Dermis blood vessel endothelial cell (primary cell): ENCODE results near the gene AIRE. TPM values are rescaled to one million over a fixed set of nuclear protein-coding genes. Genes with fewer than 3 reads are reported as not detected.

Experiments
- DNase-seq: peaks from one replicate; pipeline ENCODE4 v3.0.0; 2010
- total RNA-seq: library from RNA; depleted of rRNA; stranded (reverse); fragments of >200 nt; gene quantifications from 2 replicates; pipeline ENCODE4 v1.2.3, GENCODE V29; 2014

Gene AIRE
- total RNA-seq, 1 donor from 2014 or later: not detected

DNA sequence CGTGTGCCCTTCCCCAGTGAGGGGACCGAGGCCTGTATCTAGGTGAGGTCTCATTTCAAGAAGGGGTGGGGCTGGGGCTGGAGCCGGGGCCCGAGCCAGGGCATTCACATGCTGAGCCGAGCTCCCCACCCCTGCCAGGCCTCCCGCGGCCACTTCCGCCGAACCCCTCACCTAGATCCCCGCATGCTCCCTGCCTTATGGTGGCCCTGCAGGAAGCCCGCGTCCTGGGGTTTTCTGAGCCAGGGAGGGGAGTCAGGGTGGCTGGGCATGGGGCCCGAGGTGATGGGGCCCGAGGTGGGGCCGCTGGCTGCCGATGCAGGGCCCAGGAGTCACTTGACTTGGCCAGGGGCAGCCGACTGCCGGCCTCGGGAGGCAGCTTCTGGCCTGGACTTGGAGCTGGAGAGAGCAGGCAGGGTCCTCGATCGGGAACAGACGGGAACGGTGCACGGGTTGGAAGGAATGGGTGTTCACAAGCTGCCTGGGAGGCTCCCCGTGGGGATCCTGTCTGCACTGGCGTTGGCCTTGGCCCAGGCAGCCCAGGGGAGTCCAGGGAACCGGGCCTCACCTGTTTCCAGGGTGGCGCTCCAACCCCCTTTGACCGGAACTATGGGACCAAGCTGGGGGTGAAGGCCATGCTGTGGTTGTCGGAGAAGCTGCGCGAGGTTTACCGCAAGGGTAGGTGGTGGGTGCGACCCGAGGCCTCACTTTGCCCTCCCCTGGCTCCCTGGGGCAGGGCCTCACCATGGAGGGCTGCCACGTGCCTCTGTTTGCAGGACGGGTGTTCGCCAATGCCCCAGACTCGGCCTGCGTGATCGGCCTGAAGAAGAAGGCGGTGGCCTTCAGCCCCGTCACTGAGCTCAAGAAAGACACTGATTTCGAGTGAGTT is 40.0 kb downstream of the AIRE start:
- DNase-seq: no peak

DNA sequence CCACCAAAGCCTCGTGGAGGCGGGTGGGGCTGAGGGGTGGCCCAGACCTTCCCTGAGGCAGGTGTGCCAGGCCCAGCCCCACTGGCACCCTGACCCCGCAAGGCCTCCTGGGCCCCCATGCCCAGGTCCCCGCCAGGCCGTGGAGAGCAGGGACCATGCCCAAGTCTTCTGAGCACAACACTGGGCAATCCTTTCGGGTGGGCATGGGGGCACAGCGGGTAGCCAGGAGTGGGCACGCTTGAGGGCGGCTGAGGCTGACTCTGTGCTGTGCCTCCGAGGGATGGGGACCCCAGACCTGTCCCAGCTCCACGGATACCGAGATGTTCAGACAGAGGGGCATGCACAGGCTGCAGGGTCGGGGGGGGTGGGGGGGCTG is 40.6 kb downstream of the AIRE start:
- DNase-seq: no peak

DNA sequence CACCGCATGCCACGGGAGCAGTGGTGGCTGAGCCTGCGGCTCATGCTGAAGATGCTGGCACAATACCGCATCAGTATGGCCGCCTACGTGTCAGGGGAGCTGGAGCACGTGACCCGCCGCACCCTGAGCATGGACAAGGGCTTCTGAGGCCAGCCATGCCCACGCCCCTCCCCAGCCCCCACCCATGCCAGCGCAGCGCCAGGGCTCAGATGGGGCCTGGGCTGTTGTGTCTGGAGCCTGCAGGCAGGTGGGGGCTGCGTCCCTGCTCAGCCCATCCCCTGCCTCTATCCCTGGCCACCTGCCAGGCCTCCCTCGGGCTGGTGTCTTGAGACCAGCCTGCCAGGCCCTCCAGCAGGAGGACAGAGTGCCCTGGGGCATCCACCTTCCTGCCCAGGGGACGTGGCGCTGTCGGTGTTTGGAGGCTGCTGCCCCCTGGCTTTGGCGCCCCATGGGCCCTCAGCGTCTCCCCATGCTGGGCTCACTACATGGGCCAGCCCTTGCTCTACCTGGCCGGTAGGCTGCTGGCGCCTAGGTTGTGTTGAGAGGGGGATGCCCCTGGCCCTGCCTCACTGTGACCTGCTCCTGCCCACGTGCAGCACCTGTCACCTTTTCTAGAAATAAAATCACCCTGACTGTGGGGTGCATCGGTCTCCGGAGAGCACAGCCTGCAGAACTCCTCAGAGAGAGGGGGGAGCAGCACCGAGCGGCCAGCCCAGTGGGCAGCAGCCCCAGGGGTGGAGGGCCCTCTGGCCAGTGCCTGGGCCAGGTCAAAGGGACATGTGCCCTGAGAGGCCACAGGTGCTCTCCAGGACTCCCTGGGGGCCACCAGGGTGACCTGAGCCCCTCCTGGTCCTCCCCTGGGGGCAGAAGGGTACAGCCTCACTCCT is 41.3 kb downstream of the AIRE start:
- no peak for DNase-seq

DNA sequence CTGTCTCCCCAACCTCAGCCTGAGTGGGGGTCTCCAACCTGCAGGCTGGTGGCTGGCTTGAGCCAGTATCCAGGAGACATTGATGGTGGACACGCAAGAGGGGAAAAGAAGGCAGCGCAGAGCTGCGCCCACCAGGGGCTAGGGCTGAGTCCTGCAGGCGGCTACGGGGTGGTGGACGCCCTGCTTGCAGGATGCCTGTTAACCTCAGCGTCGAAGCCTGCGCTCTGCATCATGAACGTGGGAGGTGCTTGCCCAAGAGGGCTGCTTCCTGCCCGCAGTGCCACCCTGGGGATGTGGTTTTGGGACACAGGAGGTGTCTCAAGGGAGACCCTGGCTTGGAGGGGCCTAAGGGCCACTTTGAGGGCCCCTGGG is 41.9 kb downstream of the AIRE start:
- no peak for DNase-seq

DNA sequence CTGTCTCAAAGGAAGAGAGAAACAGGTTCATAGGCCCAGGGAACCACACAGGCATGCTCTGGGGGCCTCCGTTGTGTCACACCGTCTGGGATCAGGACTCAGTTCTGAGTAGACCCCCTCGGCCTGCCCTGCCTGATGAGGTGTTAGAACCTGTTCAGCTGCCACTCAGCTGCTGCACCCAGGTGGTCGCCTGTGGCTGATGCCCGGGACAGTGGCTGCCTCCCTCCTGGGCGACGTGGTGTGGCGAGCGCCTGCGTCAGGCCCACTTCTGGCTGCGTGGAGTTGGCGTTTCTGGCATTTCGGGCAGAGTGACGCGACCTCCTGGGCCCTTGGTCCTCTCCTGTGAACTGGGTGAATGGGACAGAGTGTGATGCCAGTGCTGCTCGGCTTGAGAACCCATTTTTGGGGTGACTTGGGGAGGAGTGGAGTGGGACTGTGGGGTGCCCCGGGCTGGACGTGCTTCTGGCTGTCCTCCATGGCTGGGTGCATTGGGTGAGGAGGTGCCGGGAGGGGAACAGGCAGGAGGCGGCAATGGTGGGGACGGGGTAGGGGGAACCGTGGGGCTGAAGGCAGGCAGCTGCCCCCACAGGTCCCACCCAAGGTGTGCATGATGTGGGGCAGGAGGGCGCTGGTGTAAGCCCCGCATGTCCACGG is 42.7 kb downstream of the AIRE start:
- DNase-seq: no peak

DNA sequence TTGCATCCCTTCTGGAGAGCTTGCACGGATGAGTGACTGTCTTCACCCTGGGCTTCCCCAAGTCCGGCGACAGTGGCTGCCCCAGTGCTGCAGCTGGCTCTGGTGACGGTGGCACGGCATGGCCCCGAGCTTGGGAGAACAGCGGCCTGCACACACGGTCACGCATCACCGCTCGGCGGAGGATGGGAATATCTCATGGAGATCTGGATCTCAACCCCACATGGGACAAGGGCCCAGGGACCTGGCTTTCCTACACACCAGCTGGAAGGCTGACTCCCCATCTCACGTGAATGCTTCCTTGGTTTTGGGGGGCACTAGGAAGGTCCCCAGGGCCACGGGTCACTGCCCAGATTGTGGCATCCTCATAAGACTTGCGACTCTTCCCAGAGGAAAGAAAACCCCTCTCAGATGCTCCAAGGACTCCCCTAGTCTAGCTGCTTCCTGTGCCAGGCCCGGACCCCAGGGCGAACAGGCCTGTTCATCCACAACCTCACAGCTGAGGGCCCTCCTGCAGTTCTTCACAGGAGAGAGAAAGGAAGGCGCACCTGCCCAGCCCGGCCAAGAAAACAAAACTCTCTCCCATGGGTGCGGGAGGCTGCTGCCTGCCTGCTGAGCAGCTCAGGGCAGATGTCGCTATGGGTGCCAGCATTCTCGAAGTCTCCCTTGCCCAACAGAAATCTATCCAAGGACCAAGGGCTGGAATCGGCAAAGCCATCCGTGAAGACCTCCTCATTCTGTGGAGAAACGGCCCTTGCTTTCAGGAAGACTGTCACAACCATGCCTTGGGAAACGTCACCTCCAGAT is 43.6 kb downstream of the AIRE start:
- no peak for DNase-seq

DNA sequence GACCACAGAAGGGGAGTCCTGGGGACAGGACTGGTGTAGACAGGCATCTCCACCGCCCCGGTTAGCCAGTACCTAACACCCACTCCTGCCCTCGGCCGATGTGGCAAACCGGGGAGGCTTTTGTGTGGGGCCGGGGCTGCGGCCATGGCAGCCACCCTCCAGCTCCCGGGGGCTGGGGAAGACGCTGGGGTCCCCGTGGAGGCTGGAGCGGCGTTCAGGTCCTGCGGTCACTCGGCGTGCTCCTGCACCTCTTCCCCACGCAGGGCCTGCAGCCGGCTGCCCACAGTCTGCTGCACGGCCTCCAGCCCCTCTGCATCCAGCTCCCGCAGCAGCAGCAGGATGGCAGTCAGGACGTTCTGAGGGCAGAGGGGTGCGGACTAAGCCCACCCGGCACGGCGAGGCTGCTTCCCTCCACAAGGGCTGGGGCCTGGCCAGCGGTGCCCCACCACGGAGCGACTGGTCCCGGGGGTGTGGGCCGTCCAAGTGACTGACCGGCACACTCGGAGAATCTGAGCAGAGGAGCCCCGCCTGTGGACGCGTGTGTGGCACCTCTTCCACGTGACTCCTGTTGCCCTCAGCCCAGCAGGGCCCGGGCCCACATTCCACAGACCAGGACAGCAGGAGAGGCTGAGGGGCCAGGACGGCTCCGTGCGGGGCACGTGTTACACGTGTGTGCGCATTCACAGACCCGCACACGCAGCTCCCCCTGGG is 44.5 kb downstream of the AIRE start:
- DNase-seq: no peak

DNA sequence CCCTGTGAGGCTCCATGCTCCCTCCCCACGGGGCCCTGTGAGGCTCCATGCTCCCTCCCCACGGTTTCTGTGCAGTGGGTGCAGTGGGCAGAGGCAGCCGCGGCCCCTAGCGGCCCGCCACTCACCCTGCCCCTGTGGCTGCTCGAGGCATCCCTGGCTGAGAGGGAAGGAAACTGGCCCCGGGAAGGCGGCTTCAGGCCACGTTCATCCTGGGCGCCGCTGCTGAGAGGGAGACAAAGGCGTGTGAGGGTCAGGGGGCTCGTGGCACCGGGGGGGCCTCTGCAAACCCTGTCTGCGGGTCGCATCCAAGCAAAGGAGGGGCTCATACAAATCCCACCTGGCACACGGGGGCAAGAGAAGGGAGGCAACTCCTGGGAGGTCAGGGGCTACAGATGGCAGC is 45.0 kb downstream of the AIRE start:
- no peak for DNase-seq

DNA sequence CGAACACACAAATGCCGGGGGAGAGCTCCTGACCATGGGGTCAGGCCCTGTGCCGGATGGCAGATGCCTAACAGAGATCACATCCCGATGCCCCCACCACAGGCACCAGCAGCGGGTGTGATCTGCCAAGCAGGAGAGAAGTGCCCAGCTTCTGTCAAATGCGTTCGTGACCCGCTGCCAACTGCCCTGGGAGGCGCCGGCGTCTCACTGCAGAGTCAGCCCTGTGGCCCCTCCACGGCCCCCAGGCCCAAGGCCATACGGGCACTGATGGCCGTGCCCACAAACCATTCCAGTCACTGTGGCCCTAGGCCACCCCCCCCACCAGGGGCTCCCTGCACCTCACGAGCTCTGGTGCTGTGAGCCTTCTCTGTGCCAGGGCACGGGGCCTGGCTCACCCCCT is 45.5 kb downstream of the AIRE start:
- no peak for DNase-seq

DNA sequence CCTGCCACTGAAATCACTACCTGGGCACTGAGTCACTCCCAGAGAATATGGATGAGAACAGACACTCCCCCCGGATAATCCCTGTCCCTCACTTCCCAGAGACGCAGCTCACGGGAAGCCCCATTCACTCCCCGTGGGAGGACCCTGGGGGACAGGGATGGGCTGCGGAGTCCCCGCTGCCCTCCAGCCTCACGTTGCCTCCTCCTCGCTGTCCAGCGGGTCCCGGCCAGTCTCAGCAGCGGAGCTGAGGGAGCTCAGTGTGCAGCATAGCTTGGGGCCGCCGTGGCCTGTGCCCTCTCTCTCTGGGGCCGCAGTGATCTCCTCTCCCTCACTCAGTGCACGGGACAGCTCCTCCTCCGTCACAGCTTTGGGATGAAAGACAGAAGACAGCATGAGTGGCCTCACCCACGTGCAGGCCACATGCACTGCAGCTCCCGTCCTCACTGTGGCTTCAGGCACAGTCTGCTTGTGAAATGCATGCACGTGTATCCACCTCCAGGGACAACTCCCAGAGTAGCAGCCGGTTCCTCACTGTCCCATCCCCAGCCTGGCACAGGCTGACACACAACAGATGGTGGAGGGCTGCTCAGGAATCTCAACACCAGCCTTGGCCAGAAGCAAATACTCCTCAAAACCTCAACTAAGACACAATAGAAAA is 46.1 kb downstream of the AIRE start:
- no peak for DNase-seq

DNA sequence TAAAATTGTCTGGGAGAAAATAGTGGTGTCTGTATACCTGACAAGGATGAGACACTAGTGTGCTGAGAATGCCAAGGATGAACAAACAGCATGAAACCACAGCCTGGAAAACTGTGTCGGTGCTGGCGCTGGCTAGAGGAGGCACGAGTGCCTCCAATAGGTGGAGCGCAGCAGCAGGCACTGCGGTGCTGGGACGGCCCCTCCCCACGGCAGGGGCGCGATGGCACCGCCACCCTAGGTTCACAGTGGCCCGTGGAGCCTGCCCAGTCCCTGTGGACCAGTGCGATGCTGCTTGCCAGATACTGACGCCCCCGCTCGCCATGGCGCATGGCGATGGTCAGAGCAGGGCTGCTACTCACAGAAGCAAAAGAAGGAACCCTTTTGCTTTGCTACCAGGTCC is 46.7 kb downstream of the AIRE start:
- no peak for DNase-seq

DNA sequence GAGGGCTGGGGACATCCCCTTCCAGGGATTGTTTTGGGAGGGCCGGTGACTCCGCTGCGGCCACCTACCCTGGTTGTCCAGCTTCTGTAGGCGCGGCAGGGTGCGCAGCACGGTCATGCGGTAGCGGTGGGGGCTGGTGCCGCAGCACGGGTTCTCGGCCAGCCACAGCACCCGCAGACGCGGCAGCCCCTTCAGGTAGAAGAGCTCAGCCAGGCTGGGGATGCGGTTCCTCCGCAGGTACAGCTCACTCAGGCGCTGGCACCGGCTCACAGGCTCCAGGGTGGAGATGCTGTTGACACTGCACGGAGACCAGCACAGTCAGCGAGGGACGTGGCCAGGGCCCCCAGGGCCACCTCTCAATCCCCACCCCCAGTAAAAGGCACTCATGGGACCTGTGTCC is 47.3 kb downstream of the AIRE start:
- no peak for DNase-seq

DNA sequence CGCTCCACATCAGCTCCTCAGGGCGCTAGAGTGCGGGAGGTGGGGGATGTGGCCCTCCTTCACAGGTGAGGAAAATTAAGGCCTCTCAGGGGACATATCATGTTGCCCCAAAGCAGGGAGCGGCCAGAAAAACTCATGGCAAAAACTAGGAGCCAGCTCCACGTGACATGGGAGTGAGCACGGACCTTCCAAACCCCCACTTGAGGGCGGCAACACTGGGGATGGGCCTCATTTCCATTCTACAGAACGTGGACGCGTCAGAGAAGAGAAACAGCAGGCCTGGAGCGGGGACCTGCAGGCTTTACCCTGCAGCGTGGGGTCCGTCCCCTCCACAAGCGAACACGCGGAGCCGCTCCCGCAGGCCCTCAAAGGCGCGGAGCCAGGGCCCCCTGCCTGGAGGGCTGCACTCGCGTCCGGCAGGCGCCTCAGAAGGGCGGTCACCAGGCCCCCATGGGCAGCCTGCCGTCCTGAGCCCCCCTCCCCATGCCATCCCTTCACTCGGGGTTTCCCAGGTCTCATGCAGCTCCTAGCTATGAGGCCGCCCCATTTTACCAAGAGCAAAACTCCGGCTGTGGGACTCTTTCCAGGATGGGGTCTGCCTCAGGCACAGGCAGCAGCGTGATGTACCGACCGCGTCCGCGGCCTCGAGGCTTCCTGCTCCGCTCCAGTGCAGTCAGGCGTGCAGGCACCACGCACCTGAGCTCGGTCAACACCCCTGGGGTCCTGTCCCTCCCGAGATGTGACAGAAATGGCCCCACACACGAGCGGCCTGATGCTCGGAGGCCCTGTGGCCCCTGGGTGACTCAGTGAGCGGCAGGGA is 48.0 kb downstream of the AIRE start:
- no peak for DNase-seq

DNA sequence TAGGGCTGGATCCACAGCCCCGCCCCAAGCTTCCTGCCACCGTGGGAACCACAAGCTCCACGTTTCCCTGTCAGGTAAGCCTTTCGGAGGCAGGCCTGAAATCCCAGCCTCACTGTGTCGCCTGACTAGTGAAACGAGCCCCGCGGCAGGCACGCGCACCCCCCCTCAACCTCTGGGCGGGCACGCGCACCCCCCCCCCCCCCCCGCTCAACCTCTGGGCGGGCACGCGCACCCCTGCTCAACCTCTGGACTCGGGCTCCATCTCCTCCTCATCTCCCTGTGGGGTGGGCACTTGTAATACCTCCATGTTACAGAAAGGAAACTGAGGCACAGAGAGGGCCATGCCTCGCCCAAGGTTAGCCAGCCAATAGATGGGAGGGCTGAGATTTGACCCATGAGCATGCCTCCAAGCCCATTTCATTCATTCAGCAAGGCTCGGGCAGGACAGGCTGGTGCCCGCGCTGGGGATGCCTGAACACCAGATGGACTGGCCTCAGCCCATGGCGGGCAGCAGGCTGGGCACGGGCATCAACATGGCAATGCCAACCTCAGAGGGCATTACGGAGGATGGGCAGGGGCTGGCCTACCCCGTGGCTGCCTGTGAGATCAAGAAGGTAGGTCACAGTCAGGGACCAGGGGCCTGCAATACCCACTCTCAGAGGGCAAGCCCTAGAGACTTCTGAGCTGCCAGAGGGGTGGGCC is 48.8 kb downstream of the AIRE start:
- DNase-seq: no peak

DNA sequence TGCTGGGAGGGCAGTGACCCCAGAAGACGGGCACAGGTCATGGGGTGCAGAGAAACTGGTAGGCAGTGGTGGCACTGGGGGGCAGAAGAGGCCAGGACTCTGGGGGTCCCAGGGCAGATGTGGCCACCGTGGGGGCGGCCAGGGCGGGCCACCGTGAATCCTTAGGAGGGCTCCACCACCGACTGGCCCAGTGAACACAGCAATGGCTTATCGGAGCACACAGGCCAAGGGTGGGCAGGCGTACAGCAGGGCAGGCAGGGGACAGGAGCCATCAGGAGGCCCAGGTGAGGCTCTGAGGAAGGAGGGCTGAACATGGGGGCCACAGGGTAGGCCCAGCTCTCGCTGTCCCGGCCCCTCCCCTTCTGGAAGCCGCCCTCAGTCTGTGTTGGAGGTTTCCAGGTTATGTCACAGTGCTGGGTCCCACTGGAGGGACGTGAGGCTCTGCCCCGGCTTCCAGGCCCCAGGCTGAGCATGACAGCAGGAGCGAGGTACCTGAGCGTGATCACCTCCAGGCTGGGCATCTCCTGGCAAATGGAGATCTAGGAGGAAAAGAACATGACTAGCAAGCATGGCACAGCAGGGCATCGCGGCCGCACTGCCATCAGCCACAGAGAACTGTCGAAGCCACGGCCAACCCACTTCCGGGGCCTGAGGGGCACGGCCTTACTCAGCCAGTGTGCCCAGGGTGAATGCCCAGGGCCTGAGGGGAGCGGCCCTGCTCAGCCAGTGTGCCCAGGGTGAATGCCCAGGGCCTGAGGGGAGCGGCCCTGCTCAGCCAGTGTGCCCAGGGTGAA is 49.8 kb downstream of the AIRE start:
- DNase-seq: no peak

DNA sequence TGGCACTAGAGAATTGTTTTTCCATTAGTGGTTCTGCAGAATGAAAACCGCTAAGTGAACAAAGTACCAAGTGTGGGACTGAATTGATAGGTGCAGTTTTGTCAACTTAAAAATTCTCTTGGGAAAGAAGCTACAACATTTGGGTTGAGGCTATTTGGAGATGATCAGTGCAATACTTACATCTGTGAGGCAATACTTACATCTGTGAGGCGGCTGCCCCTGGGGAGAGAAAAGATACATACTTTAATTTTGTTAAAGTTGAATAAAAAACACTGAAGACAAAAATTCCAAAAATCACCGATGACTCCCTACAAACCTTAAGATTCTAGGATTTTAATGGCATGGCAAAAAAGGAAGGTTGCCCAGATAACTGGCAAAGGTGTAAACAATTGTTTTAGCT is 51.8 kb downstream of the AIRE start:
- no peak for DNase-seq

DNA sequence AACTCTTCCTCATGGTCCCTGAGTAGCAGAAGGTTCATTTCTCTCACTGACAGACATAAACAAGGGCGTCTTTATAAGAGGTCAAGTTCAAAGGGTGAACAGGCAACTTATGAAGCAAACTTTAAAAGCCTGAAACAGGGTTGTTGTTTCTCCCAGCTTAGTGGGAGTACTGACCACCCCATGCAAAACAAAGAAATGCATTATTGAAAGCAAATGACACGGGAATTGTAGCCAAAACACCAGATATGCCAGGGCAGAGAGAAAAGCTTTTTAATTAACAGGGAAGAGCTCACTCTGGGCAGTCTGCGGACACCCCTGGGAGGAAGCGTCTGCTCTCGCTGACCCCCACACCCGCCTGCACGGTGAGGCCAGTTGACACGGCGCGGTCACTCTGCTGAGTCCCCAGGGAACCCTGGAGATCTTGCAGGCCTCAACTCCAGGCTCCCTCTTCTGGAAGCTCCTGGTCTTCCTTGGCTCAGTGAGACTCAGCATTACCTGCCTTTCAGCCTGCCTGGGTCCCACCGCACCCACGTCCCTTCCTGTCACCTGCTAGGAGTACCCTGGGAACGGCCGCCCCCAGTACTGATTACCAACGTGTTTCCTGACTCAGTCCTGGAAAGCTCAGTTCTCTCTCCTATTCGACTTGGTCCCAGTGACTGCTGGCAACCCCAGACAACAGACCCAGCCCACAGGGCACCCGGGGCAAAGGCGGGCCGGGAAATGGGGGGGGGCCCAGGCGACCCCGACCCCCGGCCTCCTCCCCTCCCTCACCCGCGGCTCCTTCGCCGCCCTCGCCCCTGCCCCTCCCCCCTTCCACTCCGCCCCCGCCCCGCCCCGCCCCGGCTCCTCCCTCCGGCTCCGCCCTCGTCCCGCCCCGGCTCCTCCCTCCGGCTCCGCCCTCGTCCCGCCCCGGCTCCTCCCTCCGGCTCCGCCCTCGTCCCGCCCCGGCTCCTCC is 52.5 kb downstream of the AIRE start:
- DNase-seq: peak; percentile 75
